Esophagus muscularis mucosa (tissue), 4 donors: ENCODE measurements around the gene COLEC12. TPM values are rescaled to one million over a fixed set of nuclear protein-coding genes. Genes with fewer than 3 reads are reported as not detected.
A peak's percentile ranks its signal among the peaks of the same experiment; 100 is the strongest.

Source experiments
- DNase-seq: peaks from one replicate; pipeline ENCODE4 v3.0.0-alpha.2; 2017; ENCODE audit errors: extremely low spot score
- H3K27ac ChIP-seq, 4 donors: fragments of 200-600 bp; sonication (generic); replicated peaks in 1 of 4; 1 replicate in 3 of 4; 2 replicates in 1 of 4; pipeline ENCODE4 v1.5.1; 2016 to 2019; ENCODE audit warnings: mild to moderate bottlenecking in 1 of 4
- H3K27me3 ChIP-seq, 4 donors: fragments of 200-600 bp; sonication (generic); one replicate each; pipeline versions ENCODE4 v1.5.1 to v1.6.0; 2016 to 2019
- H3K36me3 ChIP-seq, 4 donors: fragments of 200-600 bp; sonication (generic); one replicate each; pipeline ENCODE4 v1.5.1; 2016 to 2019
- H3K4me1 ChIP-seq, 4 donors: fragments of 200-600 bp; sonication (generic); one replicate each; pipeline ENCODE4 v1.5.1; 2016 to 2019
- H3K4me3 ChIP-seq, 4 donors: fragments of 200-600 bp; sonication (generic); 1 replicate in 2 of 4; 2 replicates in 2 of 4; pipeline ENCODE4 v1.5.1; 2016 to 2019; ENCODE audit warnings: mild to moderate bottlenecking in 4 of 4, moderate library complexity in 1 of 4
- H3K9me3 ChIP-seq, 4 donors: fragments of 200-600 bp; sonication (generic); 1 replicate in 3 of 4; 2 replicates in 1 of 4; pipeline ENCODE4 v1.5.1; 2016 to 2019
- CTCF ChIP-seq, 3 experiments: fragments of 200-600 bp in 2 of 3; fragments of 450-650 bp in 1 of 3; sonication (generic) in 2 of 3; IDR thresholded peaks; one replicate each; pipeline ENCODE4 v1.5.1; 2017 to 2019; ENCODE audit warnings: antibody characterized with exemption in 3 of 3, mild to moderate bottlenecking in 2 of 3, moderate library complexity in 1 of 3
- EP300 ChIP-seq: sonication (generic); formaldehyde crosslinking; IDR thresholded peaks from one replicate; pipeline ENCODE4 v1.6.1; 2017; ENCODE audit warnings: antibody characterized with exemption
- POLR2A ChIP-seq: fragments of 450-650 bp; IDR thresholded peaks from one replicate; pipeline ENCODE4 v1.6.1; 2017; ENCODE audit warnings: antibody characterized with exemption, moderate library complexity, mild to moderate bottlenecking, low read depth
- POLR2AphosphoS5 ChIP-seq, 2 donors: sonication (generic); formaldehyde crosslinking; IDR thresholded peaks; one replicate each; pipeline ENCODE4 v1.6.1; 2017; ENCODE audit warnings: antibody characterized with exemption in 2 of 2
- WGBS: methylation state at CpG from one replicate; pipeline ENCODE4 v1.1.5; 2018; 5-methylcytosine and 5-hydroxymethylcytosine counted together
- intact Hi-C: fragments of 100-400 bp; cut with DNase I; formaldehyde crosslinking; loops from one replicate; pipeline ENCODE4 v1.15.1; 2023
- total RNA-seq, 4 donors: library from RNA; depleted of rRNA; stranded (reverse); fragments of >200 nt; gene quantifications; one replicate each; pipeline versions ENCODE4 v1.1.0 to v1.2.1, GENCODE V29; 2016

Gene COLEC12
- total RNA-seq, 4 donors from 2014 or later, result 17.9 to 36.4 (median 23.5) TPM

DNA sequence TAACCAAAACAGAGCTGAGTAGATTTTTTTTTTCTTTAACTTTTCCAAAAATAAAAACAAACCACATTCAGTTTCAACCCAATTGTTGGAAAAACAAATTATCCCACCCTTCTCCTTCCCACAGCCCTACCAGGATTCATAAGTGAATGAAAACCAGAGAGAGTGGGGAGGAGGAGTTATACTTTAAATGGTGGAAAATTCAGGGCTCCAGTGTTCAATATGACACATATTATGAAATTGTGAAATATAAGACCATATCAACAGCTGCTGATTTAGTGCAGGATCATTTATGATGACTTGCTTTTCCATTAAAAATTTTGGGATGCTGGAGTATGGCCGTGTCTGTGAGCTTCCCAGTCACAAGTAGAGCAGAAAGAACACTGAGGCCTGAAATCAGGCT lies 26.7 kb downstream of the COLEC12 start:
- Histone ChIP-seq H3K4me1 (peaks cover 10 to 84% (median 71%) of the 10 kb centered on the region in 4 donors), H3K9me3 (no peaks in the 10 kb centered on the region), H3K27ac (peak overlapping the region in 3 of 4 donors; percentile 64 to 84 (median 65)), H3K4me3 (no peak overlapping the region), H3K27me3 (no peaks in the 10 kb centered on the region), H3K36me3 (no peaks in the 10 kb centered on the region)
- intact Hi-C loops, result no loop called here
- TF ChIP-seq CTCF (IDR thresholded peaks at IDR 0.05) (no peak), EP300 (no peak)
- WGBS, result 86% methylated on average over 1 of the region's 1 CpG
- no peak for DNase-seq

GRCh38 chr18:471716-472115 lies 28.8 kb downstream of the COLEC12 start:
- intact Hi-C loops, result no loop called here
- peak overlapping the region in 1 of 4 donors; percentile 21 for H3K27ac ChIP-seq
- no peak for DNase-seq
- WGBS, result 76% methylated on average over 3 of the region's 3 CpGs
- H3K4me3 ChIP-seq, result no peak overlapping the region
- TF ChIP-seq CTCF (IDR thresholded peaks at IDR 0.05), result no peak
- TF ChIP-seq EP300, result no peak
- no peak for TF ChIP-seq POLR2A
- no peak for TF ChIP-seq POLR2AphosphoS5 (IDR thresholded peaks at IDR 0.05)
- H3K36me3 ChIP-seq, result no peaks in the 10 kb centered on the region
- H3K27me3 ChIP-seq, result no peaks in the 10 kb centered on the region
- no peaks in the 10 kb centered on the region for H3K9me3 ChIP-seq
- peaks cover 10 to 71% (median 54%) of the 10 kb centered on the region in 4 donors for H3K4me1 ChIP-seq

DNA sequence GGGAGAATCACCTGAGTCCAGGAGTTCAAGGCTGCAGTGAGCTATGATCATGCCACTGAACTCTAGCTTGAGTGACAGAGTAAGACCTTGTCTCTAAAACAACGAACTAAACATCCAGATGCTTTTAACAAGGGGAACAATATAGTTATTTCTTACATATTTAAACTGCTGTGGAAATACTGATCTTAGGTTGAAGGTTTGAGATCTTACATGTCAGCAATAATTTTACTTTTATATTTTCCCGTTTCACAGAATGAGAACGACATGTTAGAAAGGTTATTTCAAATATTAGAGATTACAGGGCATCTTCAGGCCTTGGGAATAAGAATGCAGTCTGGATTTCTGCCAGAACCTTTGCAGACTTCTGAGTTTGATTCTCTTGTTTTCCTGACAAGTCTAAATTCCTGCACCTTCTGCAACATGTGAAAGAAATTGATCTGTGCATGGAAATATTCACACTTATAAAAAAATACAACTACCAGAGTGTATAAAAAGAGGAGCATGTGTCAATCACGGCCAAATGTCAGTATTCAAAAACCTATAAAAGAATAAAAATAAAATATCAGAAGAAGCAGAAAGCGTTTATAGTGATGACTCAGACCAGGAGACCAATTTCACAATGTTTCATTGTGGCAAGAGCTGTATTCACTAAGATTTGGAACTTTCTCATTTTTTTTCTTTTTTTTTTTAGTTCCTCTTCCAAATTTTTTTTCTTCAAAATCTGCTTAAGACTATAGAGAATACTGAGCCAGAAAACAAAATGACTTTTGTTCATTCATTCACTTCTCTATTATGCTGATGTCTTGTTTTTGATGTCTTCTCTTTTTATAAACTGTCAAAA lies 29.6 kb downstream of the COLEC12 start:
- TF ChIP-seq POLR2AphosphoS5 (IDR thresholded peaks at IDR 0.05), result no peak
- TF ChIP-seq CTCF (IDR thresholded peaks at IDR 0.05), result no peak
- no peak for TF ChIP-seq POLR2A
- no peak for TF ChIP-seq EP300

GRCh38 chr18:468955-469790 lies 31.3 kb downstream of the COLEC12 start:
- DNase-seq, result no peak
- Histone ChIP-seq H3K4me1 (peaks cover 6 to 51% (median 29%) of the 10 kb centered on the region in 4 donors), H3K36me3 (no peaks in the 10 kb centered on the region), H3K27me3 (no peaks in the 10 kb centered on the region), H3K4me3 (peak overlapping the region in 1 of 4 donors; percentile 8), H3K9me3 (no peaks in the 10 kb centered on the region), H3K27ac (peak overlapping the region; percentile 12 to 48 (median 34))
- WGBS, result 46% methylated on average over 13 of the region's 13 CpGs
- peak; percentile 9 to 27 (median 23) for TF ChIP-seq CTCF (IDR thresholded peaks at IDR 0.05)
- no peak for TF ChIP-seq EP300
- intact Hi-C loops, result no loop called here

More for the DNA sequence above, 29.6 kb downstream of the COLEC12 start:
- peaks cover 6 to 68% (median 45%) of the 10 kb centered on the region in 4 donors for H3K4me1 ChIP-seq
- H3K4me3 ChIP-seq, result no peak overlapping the region
- WGBS, result 50% methylated on average over 5 of the region's 5 CpGs
- H3K27ac ChIP-seq, result peak overlapping the region in 2 of 4 donors; percentile 3 to 23
- no peaks in the 10 kb centered on the region for H3K36me3 ChIP-seq
- no peak for DNase-seq
- intact Hi-C loops, result no loop called here
- no peaks in the 10 kb centered on the region for H3K27me3 ChIP-seq
- H3K9me3 ChIP-seq, result no peaks in the 10 kb centered on the region
